Measurements from ENCODE around the gene TNIK.

TNIK gene

GRCh38 chr3:171189394-171190080 is 270.7 kb downstream of the TNIK start:
- no peak for DNase-seq (ENCODE audit: low spot score)

- peak; percentile 52 for DNase-seq (ENCODE audit: low spot score)
Observed at GRCh38 chr3:171187706-171188290, 272.4 kb downstream of the TNIK start.

- DNase-seq (ENCODE audit: low spot score) = no peak
Observed at GRCh38 chr3:171186817-171187500, 273.2 kb downstream of the TNIK start.

GRCh38 chr3:171186383-171186782 is 273.8 kb downstream of the TNIK start:
- DNase-seq (ENCODE audit: low spot score) = no peak

- no peak for DNase-seq (ENCODE audit: low spot score)
Observed at GRCh38 chr3:171185959-171186358, 274.2 kb downstream of the TNIK start.

- no peak for DNase-seq (ENCODE audit: low spot score)
Observed at GRCh38 chr3:171184372-171184771, 275.8 kb downstream of the TNIK start.

GRCh38 chr3:171183042-171183441 is 277.2 kb downstream of the TNIK start:
- peak; percentile 79 for DNase-seq (ENCODE audit: low spot score)

GRCh38 chr3:171181907-171182690 is 278.1 kb downstream of the TNIK start:
- no peak for DNase-seq (ENCODE audit: low spot score)

GRCh38 chr3:171178714-171179113 is 281.5 kb downstream of the TNIK start:
- no peak for DNase-seq (ENCODE audit: low spot score)

GRCh38 chr3:171177553-171177952 is 282.7 kb downstream of the TNIK start:
- no peak for DNase-seq (ENCODE audit: low spot score)

- no peak for DNase-seq (ENCODE audit: low spot score)
Observed at GRCh38 chr3:171177056-171177455, 283.1 kb downstream of the TNIK start.

GRCh38 chr3:171176244-171176933 is 283.8 kb downstream of the TNIK start:
- no peak for DNase-seq (ENCODE audit: low spot score)

- DNase-seq (ENCODE audit: low spot score) = no peak
Observed at GRCh38 chr3:171175741-171176234, 284.4 kb downstream of the TNIK start.

- peak; percentile 95 for DNase-seq (ENCODE audit: low spot score)
Observed at GRCh38 chr3:171173736-171174135, 286.5 kb downstream of the TNIK start.

- DNase-seq (ENCODE audit: low spot score) = no peak
Observed at GRCh38 chr3:171172070-171172469, 288.1 kb downstream of the TNIK start.

GRCh38 chr3:171169866-171170265 is 290.3 kb downstream of the TNIK start:
- no peak for DNase-seq (ENCODE audit: low spot score)

GRCh38 chr3:171169443-171169842 is 290.8 kb downstream of the TNIK start:
- DNase-seq (ENCODE audit: low spot score) = no peak

- no peak for DNase-seq (ENCODE audit: low spot score)
Observed at GRCh38 chr3:171168551-171168950, 291.7 kb downstream of the TNIK start.

GRCh38 chr3:171168086-171168485 is 292.1 kb downstream of the TNIK start:
- no peak for DNase-seq (ENCODE audit: low spot score)

- DNase-seq (ENCODE audit: low spot score) = no peak
Observed at GRCh38 chr3:171165983-171166382, 294.2 kb downstream of the TNIK start.

- DNase-seq (ENCODE audit: low spot score) = no peak
Observed at GRCh38 chr3:171165499-171165921, 294.7 kb downstream of the TNIK start.

- DNase-seq (ENCODE audit: low spot score) = no peak
Observed at GRCh38 chr3:171164067-171164465, 296.1 kb downstream of the TNIK start.

All from putamen (tissue), 1 donor.